Activated CD8-positive, alpha-beta memory T cell treated with anti-CD3 and anti-CD28 coated beads for 36 hours (primary cell): ENCODE data around the gene FHIT. TPM values are rescaled to one million over a fixed set of nuclear protein-coding genes. Genes with fewer than 3 reads are reported as not detected.

Experiments used
- CTCF ChIA-PET: fragments of 350-600 bp; sonication (Branson Sonifier 250); formaldehyde crosslinking; loops from one replicate; lab custom pipeline; 2021; ENCODE audit warnings: antibody characterized with exemption; lab: Charles Lee
- POLR2A ChIA-PET: fragments of 350-600 bp; sonication (Branson Sonifier 250); formaldehyde crosslinking; loops from one replicate; lab custom pipeline; 2021; ENCODE audit warnings: antibody characterized with exemption; lab: Charles Lee
- total RNA-seq, 2 experiments: library from RNA; stranded (reverse); gene quantifications; one replicate each; pipeline ENCODE4 v1.2.3, GENCODE V29; 2021

Gene FHIT
- total RNA-seq, 2 experiments from 2014 or later = 5.0 to 5.7 TPM

DNA sequence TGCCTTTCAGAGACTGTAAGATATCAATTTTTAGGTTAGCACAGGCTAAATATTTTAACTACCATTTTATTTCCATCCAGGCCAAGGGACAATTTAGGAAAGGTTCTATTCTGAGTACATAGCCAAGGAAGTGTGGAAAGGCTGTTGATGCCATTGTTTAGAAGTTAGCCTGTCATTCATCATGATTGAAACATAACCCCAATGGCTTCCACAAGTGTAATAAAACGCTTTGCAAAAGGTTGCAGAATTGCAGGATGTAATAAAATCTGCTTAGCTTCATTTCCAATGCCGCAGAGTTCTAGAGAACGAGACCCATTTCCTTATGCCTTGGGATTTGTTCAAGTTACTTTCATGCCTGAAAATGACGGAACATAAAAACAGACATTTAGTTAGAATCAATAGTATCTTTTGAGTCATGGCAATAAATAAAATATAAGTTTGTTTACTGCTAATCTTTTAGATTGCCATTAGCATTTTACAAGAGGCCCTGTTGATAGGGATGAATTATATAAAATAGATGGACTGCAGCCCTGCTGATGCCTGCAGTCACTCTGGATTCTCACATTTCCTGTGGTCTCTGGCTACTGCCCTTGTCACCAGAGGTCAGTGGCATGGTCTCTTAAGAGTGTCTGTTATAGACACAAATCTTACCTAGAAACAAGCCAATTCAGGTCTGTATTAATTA lies 1523.2 kb downstream of the FHIT start:
- ChIA-PET CTCF (no interaction called here), POLR2A (no interaction called here)

DNA sequence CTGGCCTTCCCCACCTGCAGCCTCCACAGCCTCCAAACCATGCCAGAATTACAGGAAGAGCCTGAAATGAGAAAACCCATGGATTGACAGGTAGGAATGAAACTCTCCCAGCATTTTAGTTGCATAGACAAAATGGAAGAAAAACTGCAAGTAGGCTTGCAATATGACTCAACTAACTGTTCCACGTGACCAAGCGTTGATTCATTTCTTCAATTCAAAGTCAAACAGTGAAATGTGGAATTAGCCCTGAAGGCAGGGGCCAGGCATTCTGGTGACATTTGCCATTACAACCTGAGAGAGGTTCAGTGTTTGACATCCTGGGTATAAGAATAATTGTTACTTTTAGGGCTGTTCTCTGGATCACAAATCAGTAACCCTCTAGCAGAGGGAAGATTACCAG lies 1525.0 kb downstream of the FHIT start:
- ChIA-PET POLR2A (no interaction called here), CTCF (no interaction called here)

DNA sequence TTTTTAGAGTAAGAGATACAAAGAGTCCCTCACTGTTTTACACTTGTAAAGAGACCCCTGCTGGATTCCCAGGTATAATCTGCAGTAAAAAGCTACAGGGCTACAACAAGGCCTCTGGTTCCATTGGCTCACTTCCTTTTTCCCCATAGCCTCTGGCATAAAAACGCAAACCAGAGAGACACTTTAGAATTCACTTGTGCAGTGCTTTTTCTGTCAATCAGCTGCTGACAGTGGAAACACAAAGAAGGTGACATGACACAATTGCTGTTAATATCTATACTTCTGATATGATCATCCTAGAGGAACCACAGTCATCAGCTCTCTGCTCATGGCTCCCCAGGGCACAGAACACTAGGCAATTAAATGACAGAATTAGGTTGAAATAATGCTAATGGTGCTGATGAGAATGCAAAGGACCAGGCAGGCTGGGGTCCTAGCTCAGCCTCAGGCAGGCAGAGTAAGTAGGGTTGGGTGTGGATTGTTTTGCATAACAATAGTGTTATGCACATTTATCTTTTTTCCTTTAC lies 1533.5 kb downstream of the FHIT start:
- CTCF ChIA-PET = no interaction called here
- POLR2A ChIA-PET = no interaction called here

DNA sequence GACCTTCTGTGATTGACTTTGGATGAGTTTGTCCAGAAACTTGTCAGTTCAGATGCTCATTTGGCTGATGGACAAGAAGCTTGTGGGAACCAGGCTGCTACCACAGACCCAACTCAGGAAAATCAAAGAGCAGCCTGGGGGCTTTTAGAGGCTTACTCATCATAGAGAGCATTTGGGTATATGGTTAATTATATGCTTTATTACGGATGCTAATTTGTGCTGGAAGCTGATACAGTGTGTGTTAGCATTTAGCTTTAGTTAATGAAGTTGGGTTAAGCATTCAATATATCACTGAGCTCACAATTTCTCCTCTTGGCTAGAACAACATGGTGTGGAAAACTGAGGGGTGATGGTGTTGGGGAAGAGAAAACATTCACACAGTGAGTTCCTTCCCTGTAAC lies 1537.2 kb downstream of the FHIT start:
- POLR2A ChIA-PET = no interaction called here
- CTCF ChIA-PET = no interaction called here

DNA sequence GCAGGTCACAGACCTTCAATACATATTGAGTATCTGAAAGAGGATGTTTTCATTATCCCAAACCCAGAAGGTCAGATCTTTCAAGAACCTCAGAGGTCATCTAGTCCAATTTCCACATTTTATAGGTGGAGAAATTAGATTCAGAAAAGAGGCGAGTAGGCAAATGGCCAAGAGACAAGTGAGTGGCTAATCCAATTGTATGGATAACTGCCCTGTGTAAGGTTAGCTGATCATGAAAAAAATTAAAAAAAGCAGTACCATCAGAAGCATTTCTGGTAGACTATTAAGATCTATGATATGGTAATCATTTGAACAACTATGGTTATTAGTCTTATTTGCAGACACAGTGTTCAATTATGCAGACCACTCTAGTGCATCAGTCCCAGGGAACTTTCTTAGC lies 1540.7 kb downstream of the FHIT start:
- CTCF ChIA-PET = interaction anchor here (0.8 kb wide), 1 partner anchor 62 kb away, joined by 3 read pairs; no protein-coding TSS in a partner anchor
- POLR2A ChIA-PET = no interaction called here

DNA sequence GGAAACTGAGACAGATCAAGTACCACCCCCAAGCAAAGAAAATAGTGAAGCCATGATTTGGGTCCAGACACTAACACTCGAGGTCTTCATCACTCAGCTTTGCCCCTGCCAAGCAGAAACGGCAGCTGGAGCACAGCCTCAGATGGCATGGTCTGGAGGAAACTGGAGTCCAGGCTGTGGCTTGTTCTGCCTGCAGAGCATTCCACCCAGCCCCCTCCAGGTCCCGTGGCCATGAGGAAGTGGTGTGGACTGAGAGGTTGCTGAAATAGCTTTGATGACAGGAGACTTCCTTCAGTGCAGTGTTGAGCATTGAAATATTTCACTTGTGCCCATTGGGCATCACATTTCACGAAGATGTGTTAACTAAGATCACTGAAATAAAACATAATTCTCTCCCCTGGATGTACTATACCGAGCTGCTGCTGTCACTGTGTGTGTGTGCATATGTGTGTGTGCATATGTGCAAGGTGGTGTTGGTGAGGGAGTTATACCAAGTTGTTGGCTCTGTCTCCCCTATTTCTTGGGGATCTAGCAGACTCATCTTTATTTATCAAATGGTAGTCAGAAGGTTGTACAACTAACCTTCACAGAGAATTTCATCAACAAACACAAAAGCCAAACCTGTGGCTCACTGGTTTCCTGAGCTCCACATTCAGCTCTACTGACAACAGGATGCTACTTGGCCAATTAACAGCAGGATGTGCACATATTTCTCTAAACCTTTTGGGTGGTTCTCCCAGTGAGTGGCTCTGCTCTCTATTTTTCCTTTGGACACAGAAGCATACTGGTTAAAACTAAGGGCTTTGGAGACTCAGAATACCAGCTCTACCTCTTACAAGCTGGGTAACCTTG lies 1541.3 kb downstream of the FHIT start:
- POLR2A ChIA-PET = no interaction called here
- CTCF ChIA-PET = interaction anchor here (0.5 to 0.8 kb wide), 2 partner anchors 63 to 290 kb away, joined by 3 read pairs; no protein-coding TSS in a partner anchor

DNA sequence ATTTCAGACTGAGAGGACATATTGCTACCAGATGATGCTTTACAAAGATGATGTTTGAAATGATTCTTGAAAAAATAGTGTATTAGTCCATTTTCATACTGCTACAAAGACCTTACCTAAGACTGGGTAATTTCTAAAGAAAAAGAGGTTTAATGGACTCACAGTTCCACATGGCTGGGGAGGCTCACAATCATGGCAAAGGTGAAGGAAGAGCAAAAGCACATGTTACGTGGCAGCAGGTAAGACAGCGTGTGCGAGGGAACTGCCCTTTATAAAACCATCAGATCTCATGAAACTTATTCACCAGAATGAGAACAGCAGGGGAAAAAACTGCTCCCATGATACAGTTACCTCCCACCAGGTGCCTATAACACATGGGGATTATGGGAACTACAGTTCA lies 1543.0 kb downstream of the FHIT start:
- CTCF ChIA-PET = no interaction called here
- POLR2A ChIA-PET = no interaction called here

DNA sequence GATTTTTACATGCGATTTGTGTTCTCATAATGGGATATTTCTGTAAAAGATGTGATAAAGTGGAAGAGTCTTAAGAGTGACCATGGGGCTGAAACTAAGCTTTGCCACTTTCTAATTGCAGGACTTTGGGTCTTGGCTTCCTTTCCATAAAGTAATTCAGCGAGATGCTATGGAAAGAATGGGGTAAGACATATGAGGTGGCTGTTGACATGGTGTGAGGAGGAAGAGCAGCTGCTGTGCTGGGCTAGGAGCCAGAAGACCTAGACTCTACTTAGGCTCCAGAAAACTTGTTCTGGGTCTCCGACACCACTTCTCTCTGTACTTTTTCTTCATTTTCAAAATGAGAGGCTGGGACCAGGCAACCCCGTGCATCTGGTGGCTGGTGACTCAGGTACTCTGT lies 1547.0 kb downstream of the FHIT start:
- POLR2A ChIA-PET = no interaction called here
- CTCF ChIA-PET = no interaction called here

DNA sequence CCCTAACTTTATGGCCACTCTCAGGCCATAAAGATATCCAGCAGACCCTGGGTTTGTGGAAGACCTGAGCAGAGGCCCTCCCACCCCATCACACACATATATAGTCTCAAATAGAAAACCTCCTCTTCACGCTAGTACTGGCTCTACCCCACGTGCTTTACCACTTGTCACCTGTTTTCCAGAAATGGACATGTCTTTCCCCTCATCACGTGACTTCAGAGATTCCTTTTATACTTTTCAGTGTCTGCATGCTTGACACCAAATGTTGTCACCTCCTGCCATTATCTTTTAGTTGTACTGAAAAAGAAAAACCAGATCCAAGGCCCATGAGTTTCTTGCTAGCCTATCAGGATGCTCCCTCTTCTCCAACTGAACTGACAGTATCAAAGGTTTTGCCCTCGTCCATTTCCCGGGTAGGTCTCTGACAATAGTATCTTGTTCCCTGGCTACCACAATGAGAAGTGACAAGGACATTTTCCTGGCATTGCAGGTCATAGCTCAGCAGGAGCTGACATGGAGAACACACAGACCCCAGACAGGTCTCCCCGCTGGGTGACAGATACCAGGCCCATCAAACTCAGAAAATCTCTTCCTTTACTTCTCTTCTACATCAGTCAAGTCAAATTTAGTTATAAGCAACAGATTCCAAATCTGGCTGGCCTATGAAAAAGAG lies 1551.5 kb downstream of the FHIT start:
- ChIA-PET CTCF (no interaction called here), POLR2A (no interaction called here)
